Cortex of kidney (tissue), 1 donor: ENCODE results near the gene DENND4B.
"Not testable (repeated sequence)": the region's sequence is repeated elsewhere in the genome, so short reads cannot be mapped to it uniquely, and the experiment has no call there.

Experiments used
- DNase-seq: peaks from one replicate; lab custom pipeline; 2025; lab: John Stamatoyannopoulos, UW

Gene DENND4B

GRCh38 chr1:153928245-153928644 is 18.3 kb downstream of the DENND4B start:
- DNase-seq, result no peak

GRCh38 chr1:153926405-153926804 is 20.1 kb downstream of the DENND4B start:
- DNase-seq, result no peak

- peak; percentile 62 for DNase-seq
Measured at GRCh38 chr1:153922972-153923925, 23.3 kb downstream of the DENND4B start, which contains the start of gene GATAD2B. TSS of gene GATAD2B (minus strand) at chr1:153922972. CDS start at chr1:153828347, 94,625 bp downstream.

- DNase-seq, result no peak
Measured at GRCh38 chr1:153922076-153922971, 24.2 kb downstream of the DENND4B start.

- DNase-seq, result no peak
Measured at GRCh38 chr1:153921803-153922075, 24.8 kb downstream of the DENND4B start.

- DNase-seq, result no peak
Measured at GRCh38 chr1:153921080-153921802, 25.3 kb downstream of the DENND4B start.

GRCh38 chr1:153919876-153920852 is 26.4 kb downstream of the DENND4B start:
- no peak for DNase-seq

- DNase-seq, result no peak
Measured at GRCh38 chr1:153916297-153916696, 30.2 kb downstream of the DENND4B start.

GRCh38 chr1:153912349-153912748 is 34.2 kb downstream of the DENND4B start:
- no peak for DNase-seq

GRCh38 chr1:153910560-153910959 is 36.0 kb downstream of the DENND4B start:
- not testable (repeated sequence) for DNase-seq

GRCh38 chr1:153908071-153908470 is 38.4 kb downstream of the DENND4B start:
- DNase-seq, result no peak

- no peak for DNase-seq
Measured at GRCh38 chr1:153907134-153907533, 39.4 kb downstream of the DENND4B start.

GRCh38 chr1:153906396-153906795 is 40.1 kb downstream of the DENND4B start:
- no peak for DNase-seq

GRCh38 chr1:153905908-153906307 is 40.6 kb downstream of the DENND4B start:
- not testable (repeated sequence) for DNase-seq

- no peak for DNase-seq
Measured at GRCh38 chr1:153903841-153904455, 42.6 kb downstream of the DENND4B start.

GRCh38 chr1:153899509-153899908 is 47.0 kb downstream of the DENND4B start:
- DNase-seq, result no peak

- not testable (repeated sequence) for DNase-seq
Measured at GRCh38 chr1:153895866-153896265, 50.7 kb downstream of the DENND4B start.

GRCh38 chr1:153891042-153891441 is 55.5 kb downstream of the DENND4B start:
- not testable (repeated sequence) for DNase-seq

- no peak for DNase-seq
Measured at GRCh38 chr1:153888533-153888932, 58.0 kb downstream of the DENND4B start.

- DNase-seq, result no peak
Measured at GRCh38 chr1:153886127-153886526, 60.4 kb downstream of the DENND4B start.
